Neural crest cell (in vitro differentiated cells): ENCODE data around the gene TMEM255B. TPM values are rescaled to one million over a fixed set of nuclear protein-coding genes. Genes with fewer than 3 reads are reported as not detected.
A peak's percentile ranks its signal among the peaks of the same experiment; 100 is the strongest.

Experiments
- DNase-seq: peaks from one replicate; pipeline ENCODE4 v3.0.0; 2021; ENCODE audit warnings: low read depth, mixed read lengths, low spot score
- H3K27ac Mint-ChIP-seq: one replicate; pipeline ENCODE4 v1.8.0; 2021; ENCODE audit warnings: mild to moderate bottlenecking, mixed read lengths; ENCODE audit not compliant: unreplicated experiment
- H3K27me3 Mint-ChIP-seq: 2 replicates; pipeline ENCODE4 v1.8.0; 2021; ENCODE audit warnings: low read depth, mild to moderate bottlenecking, mixed read lengths
- H3K36me3 Mint-ChIP-seq: 2 replicates; pipeline ENCODE4 v1.8.0; 2021; ENCODE audit warnings: low read depth, mild to moderate bottlenecking, mixed read lengths
- H3K4me1 Mint-ChIP-seq: 2 replicates; pipeline ENCODE4 v1.8.0; 2021; ENCODE audit warnings: mixed read lengths
- H3K4me3 Mint-ChIP-seq: one replicate; pipeline ENCODE4 v1.8.0; 2021; ENCODE audit warnings: mild to moderate bottlenecking, mixed read lengths
- H3K9me3 Mint-ChIP-seq: 2 replicates; pipeline ENCODE4 v1.8.0; 2021; ENCODE audit warnings: mixed read lengths
- total RNA-seq: library from RNA; stranded (reverse); gene quantifications from 2 replicates; pipeline ENCODE4 v1.2.1, GENCODE V29; 2021
- TF ChIP-seq, protein P1 (sequence below): fragments of 200-600 bp; sonication (generic); conservative IDR thresholded peaks from 2 replicates; pipeline ENCODE4 v1.5.0; 2021; ENCODE audit warnings: antibody characterized with exemption, mild to moderate bottlenecking

TMEM255B gene
- total RNA-seq, 1 donor from 2014 or later = 2.4 TPM

DNA sequence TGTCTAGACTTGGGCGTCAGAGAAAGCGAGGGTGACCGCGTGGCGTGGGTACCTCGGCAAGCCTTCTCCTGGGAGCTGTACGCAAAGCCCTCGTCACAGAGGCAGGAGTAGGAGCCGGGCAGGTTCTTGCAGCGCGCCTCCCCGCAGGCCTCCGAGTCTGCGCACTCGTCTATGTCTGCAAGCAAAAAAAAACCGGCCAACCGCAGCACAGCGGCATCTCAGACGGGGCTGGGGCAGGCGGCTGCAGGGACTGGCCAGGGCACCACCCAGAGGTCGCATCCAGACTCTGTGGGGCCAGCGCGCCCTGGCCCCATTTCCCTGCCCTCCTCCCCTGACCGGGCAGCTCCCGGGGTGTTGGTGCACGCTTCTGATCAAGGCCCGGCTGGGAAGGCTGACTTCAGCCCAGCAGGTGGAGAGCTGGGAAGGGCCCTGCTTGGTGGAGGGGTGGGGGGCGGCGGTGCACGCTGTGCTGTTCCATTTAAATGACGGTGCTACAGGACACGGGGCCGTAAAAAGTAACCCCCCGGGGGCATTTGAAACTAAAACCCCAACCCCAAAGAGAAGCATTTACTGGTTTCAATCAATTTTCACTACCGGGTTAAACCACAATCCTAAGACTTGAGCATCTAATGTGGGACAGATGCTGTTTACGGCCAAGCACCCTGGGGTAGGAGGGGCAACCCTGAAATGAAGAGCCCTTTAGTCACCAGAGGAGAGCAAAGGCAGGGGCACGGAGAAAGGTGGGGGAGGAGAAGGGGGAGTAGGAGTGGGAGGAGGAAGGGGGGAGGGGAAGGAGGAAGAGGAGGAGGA, 76.6 kb downstream of the TMEM255B start:
- Mint-ChIP-seq H3K4me3 (no peak overlapping the region), H3K36me3 (no peaks in the 10 kb centered on the region), H3K9me3 (no peaks in the 10 kb centered on the region), H3K27ac (no peak overlapping the region), H3K4me1 (peaks cover 12% of the 10 kb centered on the region), H3K27me3 (no peaks in the 10 kb centered on the region)
- DNase-seq = no peak
- TF ChIP-seq, protein P1, sequence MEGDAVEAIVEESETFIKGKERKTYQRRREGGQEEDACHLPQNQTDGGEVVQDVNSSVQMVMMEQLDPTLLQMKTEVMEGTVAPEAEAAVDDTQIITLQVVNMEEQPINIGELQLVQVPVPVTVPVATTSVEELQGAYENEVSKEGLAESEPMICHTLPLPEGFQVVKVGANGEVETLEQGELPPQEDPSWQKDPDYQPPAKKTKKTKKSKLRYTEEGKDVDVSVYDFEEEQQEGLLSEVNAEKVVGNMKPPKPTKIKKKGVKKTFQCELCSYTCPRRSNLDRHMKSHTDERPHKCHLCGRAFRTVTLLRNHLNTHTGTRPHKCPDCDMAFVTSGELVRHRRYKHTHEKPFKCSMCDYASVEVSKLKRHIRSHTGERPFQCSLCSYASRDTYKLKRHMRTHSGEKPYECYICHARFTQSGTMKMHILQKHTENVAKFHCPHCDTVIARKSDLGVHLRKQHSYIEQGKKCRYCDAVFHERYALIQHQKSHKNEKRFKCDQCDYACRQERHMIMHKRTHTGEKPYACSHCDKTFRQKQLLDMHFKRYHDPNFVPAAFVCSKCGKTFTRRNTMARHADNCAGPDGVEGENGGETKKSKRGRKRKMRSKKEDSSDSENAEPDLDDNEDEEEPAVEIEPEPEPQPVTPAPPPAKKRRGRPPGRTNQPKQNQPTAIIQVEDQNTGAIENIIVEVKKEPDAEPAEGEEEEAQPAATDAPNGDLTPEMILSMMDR = no peak

- TF ChIP-seq, protein P1 = no peak
- DNase-seq = no peak
- Mint-ChIP-seq H3K4me3 (no peak overlapping the region), H3K36me3 (no peaks in the 10 kb centered on the region), H3K4me1 (peaks cover 12% of the 10 kb centered on the region), H3K9me3 (no peaks in the 10 kb centered on the region), H3K27me3 (no peaks in the 10 kb centered on the region), H3K27ac (peak overlapping the region; percentile 91)
These were observed 77.9 kb downstream of the TMEM255B start for GRCh38 chr13:113836768-113837559.

DNA sequence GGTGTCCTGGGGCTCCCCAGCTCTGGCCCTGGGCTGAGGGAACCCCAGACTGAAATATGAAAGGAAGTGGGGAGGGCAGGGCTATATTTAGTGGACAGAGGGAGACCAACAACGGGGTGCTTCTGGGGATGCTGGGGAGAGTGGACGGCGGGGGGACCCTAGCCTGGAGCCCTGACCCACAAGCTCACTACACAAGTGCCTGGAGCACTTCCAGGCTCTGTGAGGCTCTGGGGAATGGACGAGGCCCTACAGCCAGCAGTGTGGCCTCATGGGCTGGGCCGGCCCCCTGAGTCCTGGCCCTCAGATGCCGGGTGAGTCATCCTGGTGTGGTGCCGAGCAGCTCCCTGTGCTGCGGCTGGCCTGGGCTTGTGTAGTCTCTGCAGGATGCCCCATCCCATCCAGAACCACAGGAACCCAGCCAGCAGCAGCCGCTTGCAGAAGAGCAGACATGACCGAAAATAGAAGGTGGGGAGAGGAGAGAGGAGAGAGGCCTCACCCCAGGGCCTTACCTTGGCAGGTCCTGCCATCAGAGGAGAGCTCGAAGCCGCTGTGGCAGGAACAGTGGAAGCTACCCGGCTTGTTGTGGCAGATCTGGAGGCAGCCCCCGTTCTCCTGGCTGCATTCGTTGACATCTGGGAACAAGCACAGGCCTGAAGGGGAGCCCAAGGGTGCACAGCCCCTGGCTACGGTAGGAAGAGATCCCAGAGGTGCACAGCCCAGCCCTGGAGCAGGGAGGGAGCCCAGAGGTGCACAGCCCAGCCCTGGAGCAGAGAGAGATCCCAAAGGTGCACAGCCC, 78.7 kb downstream of the TMEM255B start:
- Mint-ChIP-seq H3K27me3 (no peaks in the 10 kb centered on the region), H3K4me3 (no peak overlapping the region), H3K27ac (peak overlapping the region; percentile 91), H3K9me3 (no peaks in the 10 kb centered on the region), H3K4me1 (peaks cover 12% of the 10 kb centered on the region), H3K36me3 (no peaks in the 10 kb centered on the region)
- TF ChIP-seq, protein P1 = no peak
- DNase-seq = no peak

DNA sequence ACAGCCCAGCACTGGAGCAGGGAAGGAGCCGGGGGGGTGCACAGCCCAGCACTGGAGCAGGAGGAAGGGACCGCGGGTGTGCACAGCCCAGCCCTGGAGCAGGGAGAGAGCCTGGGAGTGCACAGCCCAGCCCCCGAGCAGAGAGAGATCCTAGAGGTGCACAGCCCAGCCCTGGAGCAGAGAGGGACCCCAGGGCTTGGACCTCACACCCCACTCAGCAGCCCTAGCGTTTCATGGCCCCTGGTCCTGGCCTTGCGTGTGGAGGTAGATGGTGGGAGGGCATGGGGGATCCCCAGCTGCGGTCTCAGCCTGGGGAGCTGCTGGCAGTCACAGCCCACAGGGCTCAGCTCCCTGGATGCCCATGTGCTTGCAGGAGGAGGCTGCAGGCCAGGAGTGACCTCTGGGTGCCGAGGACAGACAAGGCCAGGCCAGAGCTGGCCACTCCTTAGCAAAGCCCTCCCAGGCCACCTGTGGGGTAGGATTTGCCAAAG, 79.7 kb downstream of the TMEM255B start:
- H3K4me1 Mint-ChIP-seq = peaks cover 12% of the 10 kb centered on the region
- H3K4me3 Mint-ChIP-seq = no peak overlapping the region
- TF ChIP-seq, protein P1 = no peak
- no peaks in the 10 kb centered on the region for H3K9me3 Mint-ChIP-seq
- H3K27ac Mint-ChIP-seq = no peak overlapping the region
- no peaks in the 10 kb centered on the region for H3K27me3 Mint-ChIP-seq
- H3K36me3 Mint-ChIP-seq = no peaks in the 10 kb centered on the region
- DNase-seq = no peak

DNA sequence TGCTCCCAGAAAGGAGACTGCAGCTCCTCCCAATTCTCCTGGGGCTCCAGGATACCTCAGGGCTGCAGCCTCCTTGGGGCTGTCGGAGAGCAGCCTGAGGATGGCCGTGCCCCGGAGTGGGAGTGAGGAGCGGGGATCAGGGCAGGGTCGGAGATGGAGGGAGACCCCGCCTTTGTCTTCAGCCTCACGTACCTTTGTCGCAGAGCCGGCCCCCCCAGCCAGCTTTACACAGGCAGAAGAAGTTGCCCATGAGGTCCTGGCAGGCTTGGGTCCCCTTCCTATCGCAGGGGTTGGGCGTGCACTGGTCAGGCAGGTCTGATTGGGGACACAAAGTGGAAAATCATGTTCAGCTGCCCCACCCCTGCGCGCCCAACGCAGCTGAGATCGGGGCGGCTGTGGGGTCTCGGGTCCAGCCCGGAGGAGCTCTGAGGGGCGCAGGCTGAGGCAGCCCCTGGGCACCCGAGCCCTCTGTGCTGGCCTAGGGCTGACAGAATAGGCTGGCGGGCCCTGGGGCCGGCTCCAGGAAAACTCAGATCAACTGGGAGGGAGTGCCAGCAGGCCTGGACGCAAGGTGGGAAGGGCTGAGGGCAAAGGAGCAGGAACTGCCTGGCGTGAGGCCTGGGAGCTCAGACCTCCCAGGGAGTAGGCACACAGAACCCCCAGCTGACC, 80.6 kb downstream of the TMEM255B start:
- no peak overlapping the region for H3K4me3 Mint-ChIP-seq
- H3K27ac Mint-ChIP-seq = no peak overlapping the region
- no peaks in the 10 kb centered on the region for H3K36me3 Mint-ChIP-seq
- H3K27me3 Mint-ChIP-seq = no peaks in the 10 kb centered on the region
- peaks cover 16% of the 10 kb centered on the region for H3K4me1 Mint-ChIP-seq
- TF ChIP-seq, protein P1 = no peak
- DNase-seq = no peak
- no peaks in the 10 kb centered on the region for H3K9me3 Mint-ChIP-seq
